Peyer's patch (tissue), 4 donors: Measurements from ENCODE around the gene RASA3. TPM values are rescaled to one million over a fixed set of nuclear protein-coding genes. Genes with fewer than 3 reads are reported as not detected.
"Not testable (repeated sequence)": the region's sequence is repeated elsewhere in the genome, so short reads cannot be mapped to it uniquely, and the experiment has no call there.

ENCODE experiments used
- DNase-seq, 3 donors: peaks; one replicate each; pipeline ENCODE4 v3.0.0-alpha.2; 2017 to 2019
- H3K27ac ChIP-seq, 4 donors: fragments of 200-600 bp; sonication (generic); one replicate each; pipeline ENCODE4 v1.5.1; 2016 to 2019
- H3K27me3 ChIP-seq, 2 donors: fragments of 200-600 bp; sonication (generic); one replicate each; pipeline ENCODE4 v1.5.1; 2019
- H3K36me3 ChIP-seq, 3 donors: fragments of 200-600 bp; sonication (generic); one replicate each; pipeline ENCODE4 v1.5.1; 2016 to 2019
- H3K4me1 ChIP-seq, 4 donors: fragments of 200-600 bp; sonication (generic); one replicate each; pipeline ENCODE4 v1.5.1; 2016 to 2019
- H3K4me3 ChIP-seq, 4 donors: fragments of 200-600 bp; sonication (generic); 1 replicate in 3 of 4; 2 replicates in 1 of 4; pipeline ENCODE4 v1.5.1; 2016 to 2019; ENCODE audit warnings: mild to moderate bottlenecking in 1 of 4
- H3K9me3 ChIP-seq, 4 donors: fragments of 200-600 bp; sonication (generic); one replicate each; pipeline ENCODE4 v1.5.1; 2016 to 2019; ENCODE audit warnings: mild to moderate bottlenecking in 1 of 4
- CTCF ChIP-seq, 6 experiments: fragments of 450-650 bp in 4 of 6; fragments of 200-600 bp in 2 of 6; sonication (generic) in 1 of 6; IDR thresholded peaks; one replicate each; pipeline ENCODE4 v1.5.1; 2017 to 2019; ENCODE audit warnings: antibody characterized with exemption in 6 of 6, mild to moderate bottlenecking in 3 of 6, moderate library complexity in 1 of 6
- POLR2A ChIP-seq, 2 donors: fragments of 450-650 bp; IDR thresholded peaks; one replicate each; pipeline ENCODE4 v1.5.1; 2017; ENCODE audit warnings: antibody characterized with exemption in 2 of 2, mild to moderate bottlenecking in 2 of 2, moderate library complexity in 2 of 2
- total RNA-seq, 4 donors: library from RNA; depleted of rRNA; stranded (reverse); fragments of >200 nt; gene quantifications; one replicate each; pipeline ENCODE4 v1.1.0, GENCODE V29; 2016

The RASA3 gene
- total RNA-seq, 4 donors from 2014 or later = 3.5 to 41.3 (median 6.9) TPM

GRCh38 chr13:114152831-114153371 is 20.5 kb upstream of the RASA3 start:
- Histone ChIP-seq H3K9me3 (no peaks in the 10 kb centered on the region), H3K36me3 (no peaks in the 10 kb centered on the region), H3K27ac (no peak overlapping the region), H3K4me3 (no peak overlapping the region), H3K27me3 (no peaks in the 10 kb centered on the region), H3K4me1 (peaks cover 0 to 3% (median 1%) of the 10 kb centered on the region in 4 donors)
- TF ChIP-seq POLR2A (IDR thresholded peaks at IDR 0.05) = no peak
- TF ChIP-seq CTCF (IDR thresholded peaks at IDR 0.05) = no peak
- DNase-seq = no peak

- H3K27me3 ChIP-seq = no peaks in the 10 kb centered on the region
- no peaks in the 10 kb centered on the region for H3K9me3 ChIP-seq
- peaks cover 0 to 3% (median 1%) of the 10 kb centered on the region in 4 donors for H3K4me1 ChIP-seq
- no peak for TF ChIP-seq CTCF (IDR thresholded peaks at IDR 0.05)
- TF ChIP-seq POLR2A (IDR thresholded peaks at IDR 0.05) = no peak
- H3K36me3 ChIP-seq = no peaks in the 10 kb centered on the region
- H3K27ac ChIP-seq = peak overlapping the region in 1 of 4 donors; percentile 71
- H3K4me3 ChIP-seq = no peak overlapping the region
- peak in 1 of 3 donors; percentile 32 for DNase-seq
These were observed 19.8 kb upstream of the RASA3 start for GRCh38 chr13:114152285-114152645.

- Histone ChIP-seq H3K36me3 (no peaks in the 10 kb centered on the region), H3K27ac (peak overlapping the region in 1 of 4 donors; percentile 71), H3K4me1 (peaks cover 0 to 3% (median 1%) of the 10 kb centered on the region in 4 donors), H3K9me3 (no peaks in the 10 kb centered on the region), H3K4me3 (peak overlapping the region in 1 of 4 donors; percentile 26), H3K27me3 (no peaks in the 10 kb centered on the region)
- TF ChIP-seq POLR2A (IDR thresholded peaks at IDR 0.05) (no peak), CTCF (IDR thresholded peaks at IDR 0.05) (peak in 3 of 6 experiments; percentile 43 to 57 (median 51))
- peak; percentile 21 to 92 (median 85) for DNase-seq
These were observed 19.3 kb upstream of the RASA3 start for GRCh38 chr13:114151565-114152284.

GRCh38 chr13:114151031-114151430 is 18.6 kb upstream of the RASA3 start:
- peak in 1 of 3 donors; percentile 45 for DNase-seq
- no peaks in the 10 kb centered on the region for H3K36me3 ChIP-seq
- H3K9me3 ChIP-seq = no peaks in the 10 kb centered on the region
- H3K4me1 ChIP-seq = peaks cover 0 to 3% (median 1%) of the 10 kb centered on the region in 4 donors
- H3K27ac ChIP-seq = peak overlapping the region in 1 of 4 donors; percentile 71
- TF ChIP-seq CTCF (IDR thresholded peaks at IDR 0.05) (no peak), POLR2A (IDR thresholded peaks at IDR 0.05) (no peak)
- no peak overlapping the region for H3K4me3 ChIP-seq
- H3K27me3 ChIP-seq = no peaks in the 10 kb centered on the region

GRCh38 chr13:114149774-114150740 is 17.6 kb upstream of the RASA3 start:
- Histone ChIP-seq H3K4me1 (peaks cover 0 to 3% (median 1%) of the 10 kb centered on the region in 4 donors), H3K36me3 (no peaks in the 10 kb centered on the region), H3K27me3 (no peaks in the 10 kb centered on the region), H3K9me3 (no peaks in the 10 kb centered on the region), H3K27ac (no peak overlapping the region), H3K4me3 (no peak overlapping the region)
- TF ChIP-seq POLR2A (IDR thresholded peaks at IDR 0.05) (no peak), CTCF (IDR thresholded peaks at IDR 0.05) (no peak)
- peak in 1 of 3 donors; percentile 39 for DNase-seq

GRCh38 chr13:114148886-114149285 is 16.5 kb upstream of the RASA3 start:
- Histone ChIP-seq H3K4me1 (peaks cover 0 to 13% (median 5%) of the 10 kb centered on the region in 4 donors), H3K27ac (peak overlapping the region in 2 of 4 donors; percentile 16 to 44)
- H3K9me3 ChIP-seq, DNase-seq, H3K4me3 ChIP-seq, H3K27me3 ChIP-seq, H3K36me3 ChIP-seq: not testable (repeated sequence)
